ENCODE results near the gene POLR1A. TPM values are rescaled to one million over a fixed set of nuclear protein-coding genes. Genes with fewer than 3 reads are reported as not detected.

Gene POLR1A
- total RNA-seq = 10 to 100 TPM; 11.8 to 20.2 (median 16.2) TPM

GRCh38 chr2:86105252-86105968, at the start of gene POLR1A:
Gene POLR1A, minus strand, starts transcription at chr2:86105886. Its CDS starts 110 bp downstream, at chr2:86105776.
- H3K27me3 ChIP-seq = no peaks in the 10 kb centered on the region

GRCh38 chr2:86150502-86150901, 44.8 kb upstream of the POLR1A start:
- no peaks in the 10 kb centered on the region for H3K9me3 ChIP-seq
- TF ChIP-seq POLR2A (IDR thresholded peaks at IDR 0.05) = no peak
- TF ChIP-seq, protein P1, sequence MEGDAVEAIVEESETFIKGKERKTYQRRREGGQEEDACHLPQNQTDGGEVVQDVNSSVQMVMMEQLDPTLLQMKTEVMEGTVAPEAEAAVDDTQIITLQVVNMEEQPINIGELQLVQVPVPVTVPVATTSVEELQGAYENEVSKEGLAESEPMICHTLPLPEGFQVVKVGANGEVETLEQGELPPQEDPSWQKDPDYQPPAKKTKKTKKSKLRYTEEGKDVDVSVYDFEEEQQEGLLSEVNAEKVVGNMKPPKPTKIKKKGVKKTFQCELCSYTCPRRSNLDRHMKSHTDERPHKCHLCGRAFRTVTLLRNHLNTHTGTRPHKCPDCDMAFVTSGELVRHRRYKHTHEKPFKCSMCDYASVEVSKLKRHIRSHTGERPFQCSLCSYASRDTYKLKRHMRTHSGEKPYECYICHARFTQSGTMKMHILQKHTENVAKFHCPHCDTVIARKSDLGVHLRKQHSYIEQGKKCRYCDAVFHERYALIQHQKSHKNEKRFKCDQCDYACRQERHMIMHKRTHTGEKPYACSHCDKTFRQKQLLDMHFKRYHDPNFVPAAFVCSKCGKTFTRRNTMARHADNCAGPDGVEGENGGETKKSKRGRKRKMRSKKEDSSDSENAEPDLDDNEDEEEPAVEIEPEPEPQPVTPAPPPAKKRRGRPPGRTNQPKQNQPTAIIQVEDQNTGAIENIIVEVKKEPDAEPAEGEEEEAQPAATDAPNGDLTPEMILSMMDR (IDR thresholded peaks at IDR 0.05) = no peak
- no peak for DNase-seq
- H3K36me3 ChIP-seq = peaks cover 9 to 96% (median 41%) of the 10 kb centered on the region in 3 donors
- no peak overlapping the region for H3K27ac ChIP-seq
- 88 to 92% methylated on average over 2 of the region's 2 CpGs for WGBS, 2 donors
- H3K27me3 ChIP-seq = no peaks in the 10 kb centered on the region
- H3K4me3 ChIP-seq = no peak overlapping the region
- no peaks in the 10 kb centered on the region for H3K4me1 ChIP-seq
- intact Hi-C loops (cut with DNase I) = no loop called here

More at GRCh38 chr2:86105252-86105968, at the start of gene POLR1A:
- no peak for TF ChIP-seq POLR2A (IDR thresholded peaks at IDR 0.05)
- TF ChIP-seq, protein P1 (IDR thresholded peaks at IDR 0.05) = no peak
- intact Hi-C loops (cut with DNase I) = no loop called here
- H3K9me3 ChIP-seq = no peaks in the 10 kb centered on the region
- peaks cover 2 to 50% (median 7%) of the 10 kb centered on the region in 3 donors for H3K36me3 ChIP-seq
- H3K4me1 ChIP-seq = peaks cover 11 to 41% (median 15%) of the 10 kb centered on the region in 3 donors
- H3K4me3 ChIP-seq = peak within 1 kb of the TSS; percentile 69 to 96 (median 85)
- DNase-seq = peak; percentile 56
- H3K27ac ChIP-seq = peak within 1 kb of the TSS; percentile 67 to 91 (median 89)
- WGBS, 2 donors = 0 to 1% methylated on average over 30 to 34 of the region's 38 CpGs

DNA sequence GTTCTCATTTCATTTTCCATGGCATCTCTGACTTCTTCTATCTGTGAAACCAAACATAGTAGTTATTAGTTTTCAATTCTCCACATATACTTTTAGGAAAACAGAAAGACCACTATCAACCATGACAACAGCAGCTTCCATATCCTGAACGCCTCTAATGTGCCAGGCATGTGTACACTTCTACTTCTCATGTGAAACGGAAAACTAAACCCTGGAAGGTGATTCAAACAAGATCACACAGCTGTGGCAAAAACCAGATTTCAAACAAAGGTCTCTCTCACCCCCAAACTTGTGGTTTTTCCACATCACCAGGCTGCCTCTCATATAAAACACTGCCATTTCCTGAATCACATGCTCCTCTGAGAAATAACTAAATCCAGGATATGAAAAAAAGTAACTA, 42.1 kb upstream of the POLR1A start:
- Histone ChIP-seq H3K4me3 (no peak overlapping the region), H3K36me3 (peaks cover 19 to 100% (median 54%) of the 10 kb centered on the region in 3 donors), H3K9me3 (no peaks in the 10 kb centered on the region), H3K27ac (no peak overlapping the region), H3K27me3 (no peaks in the 10 kb centered on the region), H3K4me1 (no peaks in the 10 kb centered on the region)
- 66 to 89% methylated on average over 2 of the region's 2 CpGs for WGBS, 2 donors
- TF ChIP-seq POLR2A (IDR thresholded peaks at IDR 0.05) = no peak
- TF ChIP-seq, protein P1 (IDR thresholded peaks at IDR 0.05) = no peak
- intact Hi-C loops (cut with DNase I) = no loop called here
- no peak for DNase-seq

GRCh38 chr2:86143926-86144685, 38.4 kb upstream of the POLR1A start:
- DNase-seq = no peak
- TF ChIP-seq POLR2A (IDR thresholded peaks at IDR 0.05) = no peak
- TF ChIP-seq, protein P1 (IDR thresholded peaks at IDR 0.05) = no peak
- no peaks in the 10 kb centered on the region for H3K27me3 ChIP-seq
- intact Hi-C loops (cut with DNase I) = no loop called here
- peaks cover 11 to 100% (median 37%) of the 10 kb centered on the region in 3 donors for H3K36me3 ChIP-seq
- H3K9me3 ChIP-seq = no peaks in the 10 kb centered on the region
- H3K27ac ChIP-seq = no peak overlapping the region
- H3K4me1 ChIP-seq = no peaks in the 10 kb centered on the region
- 83 to 84% methylated on average over 12 to 14 of the region's 14 CpGs for WGBS, 2 donors
- H3K4me3 ChIP-seq = no peak overlapping the region

GRCh38 chr2:86143307-86143706, 37.6 kb upstream of the POLR1A start:
- intact Hi-C loops (cut with DNase I) = no loop called here
- Histone ChIP-seq H3K4me1 (no peaks in the 10 kb centered on the region), H3K9me3 (no peaks in the 10 kb centered on the region), H3K36me3 (peaks cover 11 to 100% (median 30%) of the 10 kb centered on the region in 3 donors), H3K4me3 (no peak overlapping the region), H3K27me3 (no peaks in the 10 kb centered on the region), H3K27ac (no peak overlapping the region)
- TF ChIP-seq, protein P1 (IDR thresholded peaks at IDR 0.05) = no peak
- no peak for TF ChIP-seq POLR2A (IDR thresholded peaks at IDR 0.05)
- DNase-seq = no peak
- 69 to 82% methylated on average over 4 to 6 of the region's 6 CpGs for whole genome bisulfite sequencing, 2 donors
